ENCODE measurements around the gene ACAD11.

ACAD11 gene

GRCh38 chr3:132545471-132545870 lies 114.1 kb downstream of the ACAD11 start:
- no peaks in the 10 kb centered on the region for H3K27me3 ChIP-seq (replicated peaks; ENCODE audit: control insufficient read depth, insufficient read depth, low read length)
- DNase-seq (ENCODE audit: extremely low read depth, insufficient read length): no peak
- TF ChIP-seq, protein P1, sequence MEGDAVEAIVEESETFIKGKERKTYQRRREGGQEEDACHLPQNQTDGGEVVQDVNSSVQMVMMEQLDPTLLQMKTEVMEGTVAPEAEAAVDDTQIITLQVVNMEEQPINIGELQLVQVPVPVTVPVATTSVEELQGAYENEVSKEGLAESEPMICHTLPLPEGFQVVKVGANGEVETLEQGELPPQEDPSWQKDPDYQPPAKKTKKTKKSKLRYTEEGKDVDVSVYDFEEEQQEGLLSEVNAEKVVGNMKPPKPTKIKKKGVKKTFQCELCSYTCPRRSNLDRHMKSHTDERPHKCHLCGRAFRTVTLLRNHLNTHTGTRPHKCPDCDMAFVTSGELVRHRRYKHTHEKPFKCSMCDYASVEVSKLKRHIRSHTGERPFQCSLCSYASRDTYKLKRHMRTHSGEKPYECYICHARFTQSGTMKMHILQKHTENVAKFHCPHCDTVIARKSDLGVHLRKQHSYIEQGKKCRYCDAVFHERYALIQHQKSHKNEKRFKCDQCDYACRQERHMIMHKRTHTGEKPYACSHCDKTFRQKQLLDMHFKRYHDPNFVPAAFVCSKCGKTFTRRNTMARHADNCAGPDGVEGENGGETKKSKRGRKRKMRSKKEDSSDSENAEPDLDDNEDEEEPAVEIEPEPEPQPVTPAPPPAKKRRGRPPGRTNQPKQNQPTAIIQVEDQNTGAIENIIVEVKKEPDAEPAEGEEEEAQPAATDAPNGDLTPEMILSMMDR (IDR thresholded peaks at IDR 0.05; ENCODE audit: insufficient read depth, low read length, poor library complexity, severe bottlenecking): no peak
- no peak overlapping the region for H3K4me3 ChIP-seq (replicated peaks; ENCODE audit: low read depth, low read length)
- H3K36me3 ChIP-seq (ENCODE audit: control insufficient read depth, insufficient read depth, low read length): peaks cover 1% of the 10 kb centered on the region; the same call in 1 of the 2 replicates

- Histone ChIP-seq H3K4me3 (replicated peaks; ENCODE audit: low read depth, low read length) (no peak overlapping the region), H3K27me3 (replicated peaks; ENCODE audit: control insufficient read depth, insufficient read depth, low read length) (no peaks in the 10 kb centered on the region), H3K36me3 (ENCODE audit: control insufficient read depth, insufficient read depth, low read length) (peaks cover 1% of the 10 kb centered on the region; the same call in 1 of the 2 replicates)
- TF ChIP-seq, protein P1 (IDR thresholded peaks at IDR 0.05; ENCODE audit: insufficient read depth, low read length, poor library complexity, severe bottlenecking): no peak
- no peak for DNase-seq (ENCODE audit: extremely low read depth, insufficient read length)
Measured at GRCh38 chr3:132544130-132544529, 115.5 kb downstream of the ACAD11 start.

DNA sequence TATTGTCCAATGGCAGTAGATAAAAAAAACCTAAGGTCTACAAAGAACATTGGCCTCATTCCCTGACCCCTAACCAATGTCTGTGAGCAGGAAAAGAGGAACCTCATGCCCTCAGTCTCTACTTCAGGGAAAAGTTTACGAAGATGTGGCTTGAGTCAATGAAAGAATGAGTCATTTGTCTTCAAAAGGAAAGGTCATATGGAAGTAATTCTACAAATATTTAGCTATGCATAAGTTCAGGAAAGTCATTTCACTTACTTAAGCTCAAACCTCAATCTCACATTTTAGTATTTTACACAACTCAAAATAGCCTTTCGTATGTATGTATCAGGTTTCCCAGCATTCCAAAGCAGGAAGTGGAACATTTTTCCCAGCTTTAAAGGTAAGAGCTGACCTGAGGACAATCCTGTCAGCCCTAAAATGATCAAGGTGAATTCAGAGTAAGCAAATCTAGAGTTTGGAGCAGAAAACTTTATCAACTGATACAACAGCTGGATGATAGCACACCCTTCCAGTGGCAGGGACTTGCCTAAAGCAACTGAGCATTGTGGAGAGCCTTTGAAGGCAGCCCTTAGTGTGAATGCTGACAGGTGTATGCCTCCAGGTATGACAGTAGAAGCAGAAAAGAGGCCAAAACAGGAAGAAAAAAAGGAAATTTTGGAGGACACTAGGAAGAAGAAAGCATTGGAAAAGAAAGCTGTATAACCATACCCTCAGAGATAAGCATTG lies 116.4 kb downstream of the ACAD11 start:
- no peak for DNase-seq (ENCODE audit: extremely low read depth, insufficient read length)
- no peaks in the 10 kb centered on the region for H3K27me3 ChIP-seq (replicated peaks; ENCODE audit: control insufficient read depth, insufficient read depth, low read length)
- TF ChIP-seq, protein P1 (IDR thresholded peaks at IDR 0.05; ENCODE audit: insufficient read depth, low read length, poor library complexity, severe bottlenecking): no peak
- no peak overlapping the region for H3K4me3 ChIP-seq (replicated peaks; ENCODE audit: low read depth, low read length)
- H3K36me3 ChIP-seq (ENCODE audit: control insufficient read depth, insufficient read depth, low read length): peaks cover 1% of the 10 kb centered on the region; the same call in 1 of the 2 replicates

- no peak overlapping the region for H3K4me3 ChIP-seq (replicated peaks; ENCODE audit: low read depth, low read length)
- H3K27me3 ChIP-seq (replicated peaks; ENCODE audit: control insufficient read depth, insufficient read depth, low read length): no peaks in the 10 kb centered on the region
- DNase-seq (ENCODE audit: extremely low read depth, insufficient read length): no peak
- peaks cover 1% of the 10 kb centered on the region; the same call in 1 of the 2 replicates for H3K36me3 ChIP-seq (ENCODE audit: control insufficient read depth, insufficient read depth, low read length)
- TF ChIP-seq, protein P1 (IDR thresholded peaks at IDR 0.05; ENCODE audit: insufficient read depth, low read length, poor library complexity, severe bottlenecking): no peak
Measured at GRCh38 chr3:132542577-132542976, 117.0 kb downstream of the ACAD11 start.

- Histone ChIP-seq H3K36me3 (ENCODE audit: control insufficient read depth, insufficient read depth, low read length) (peaks cover 1% of the 10 kb centered on the region), H3K27me3 (replicated peaks; ENCODE audit: control insufficient read depth, insufficient read depth, low read length) (no peaks in the 10 kb centered on the region), H3K4me3 (replicated peaks; ENCODE audit: low read depth, low read length) (no peak overlapping the region)
- no peak for DNase-seq (ENCODE audit: extremely low read depth, insufficient read length)
- TF ChIP-seq, protein P1 (IDR thresholded peaks at IDR 0.05; ENCODE audit: insufficient read depth, low read length, poor library complexity, severe bottlenecking): no peak
Measured at GRCh38 chr3:132539681-132540080, 119.9 kb downstream of the ACAD11 start.

Data from GM06990 (cell line).